PFSK-1 (cell line): Measurements from ENCODE around the gene FBXL13.

Experiments
- POLR2AphosphoS5 ChIP-seq: IDR thresholded peaks from 2 replicates; pipeline ENCODE4 v1.6.1; 2012; ENCODE audit warnings: low read depth, mild to moderate bottlenecking, control low read depth, low read length, moderate library complexity
- REST ChIP-seq, 2 experiments: IDR thresholded peaks; 2 replicates each; pipeline versions ENCODE4 v1.6.1 to v1.8.0; 2011 to 2012; ENCODE audit warnings: low read depth in 2 of 2, low read length in 2 of 2, control low read depth in 1 of 2, inconsistent platforms in 1 of 2, mild to moderate bottlenecking in 1 of 2, moderate library complexity in 1 of 2; ENCODE audit not compliant: insufficient read depth in 1 of 2
- SIN3A ChIP-seq: IDR thresholded peaks from 2 replicates; pipeline ENCODE4 v1.6.1; 2012; ENCODE audit warnings: mild to moderate bottlenecking, low read length, moderate library complexity, borderline replicate concordance; ENCODE audit not compliant: insufficient read depth

- TF ChIP-seq REST (IDR thresholded peaks at IDR 0.05; ENCODE audit: insufficient read depth in 1 of 2, low read depth in 2 of 2, low read length in 2 of 2) (no peak), SIN3A (no peak), POLR2AphosphoS5 (no peak)
Measured at GRCh38 chr7:103100348-103100747, 25.8 kb upstream of the FBXL13 start.
